ENCODE results near the gene GPR87.

DNA sequence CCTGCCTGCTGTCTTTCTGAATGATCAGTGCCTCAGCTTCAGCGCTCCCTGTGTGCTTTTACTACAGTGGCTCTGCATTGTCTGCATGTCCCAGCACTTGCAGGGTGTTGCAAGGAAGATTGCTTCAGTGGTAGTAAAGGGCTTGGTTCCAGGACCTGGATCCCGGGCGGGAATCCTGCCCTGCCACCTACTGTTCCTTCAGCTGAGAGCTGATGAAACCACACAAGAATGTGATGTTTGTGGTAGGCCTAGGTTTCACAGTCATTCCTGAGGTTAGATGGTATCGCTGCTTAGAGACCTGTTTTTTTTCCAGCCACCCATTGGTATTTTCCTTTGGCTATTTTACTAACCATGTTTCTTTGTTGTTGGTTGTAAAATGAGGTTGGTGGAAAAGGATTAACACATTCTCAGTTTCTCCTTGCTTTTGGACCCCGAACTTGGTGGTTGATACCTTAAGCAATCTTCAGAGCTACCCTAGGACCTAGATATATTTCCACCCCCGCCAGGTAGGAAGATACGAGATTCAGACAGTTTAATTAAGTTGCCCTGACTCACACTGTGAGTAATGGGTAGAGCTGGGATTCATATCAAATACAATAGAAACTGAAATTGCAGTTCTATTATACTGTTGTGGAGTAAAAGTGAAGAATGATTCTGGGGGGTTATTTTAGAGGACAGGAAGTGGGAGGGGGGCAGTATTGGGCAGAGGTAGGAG is 11.4 kb downstream of the GPR87 start:
- TF ChIP-seq, protein P1, sequence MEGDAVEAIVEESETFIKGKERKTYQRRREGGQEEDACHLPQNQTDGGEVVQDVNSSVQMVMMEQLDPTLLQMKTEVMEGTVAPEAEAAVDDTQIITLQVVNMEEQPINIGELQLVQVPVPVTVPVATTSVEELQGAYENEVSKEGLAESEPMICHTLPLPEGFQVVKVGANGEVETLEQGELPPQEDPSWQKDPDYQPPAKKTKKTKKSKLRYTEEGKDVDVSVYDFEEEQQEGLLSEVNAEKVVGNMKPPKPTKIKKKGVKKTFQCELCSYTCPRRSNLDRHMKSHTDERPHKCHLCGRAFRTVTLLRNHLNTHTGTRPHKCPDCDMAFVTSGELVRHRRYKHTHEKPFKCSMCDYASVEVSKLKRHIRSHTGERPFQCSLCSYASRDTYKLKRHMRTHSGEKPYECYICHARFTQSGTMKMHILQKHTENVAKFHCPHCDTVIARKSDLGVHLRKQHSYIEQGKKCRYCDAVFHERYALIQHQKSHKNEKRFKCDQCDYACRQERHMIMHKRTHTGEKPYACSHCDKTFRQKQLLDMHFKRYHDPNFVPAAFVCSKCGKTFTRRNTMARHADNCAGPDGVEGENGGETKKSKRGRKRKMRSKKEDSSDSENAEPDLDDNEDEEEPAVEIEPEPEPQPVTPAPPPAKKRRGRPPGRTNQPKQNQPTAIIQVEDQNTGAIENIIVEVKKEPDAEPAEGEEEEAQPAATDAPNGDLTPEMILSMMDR (IDR thresholded peaks at IDR 0.05; ENCODE audit: borderline replicate concordance, extremely low read depth, low read length, poor library complexity, severe bottlenecking), result no peak
- no peak for TF ChIP-seq EZH2 (IDR thresholded peaks at IDR 0.05; ENCODE audit: borderline replicate concordance, low read depth, low read length, severe bottlenecking)
